Karpas-422 (cell line): Measurements from ENCODE around the gene ASPHD1. TPM values are rescaled to one million over a fixed set of nuclear protein-coding genes. Genes with fewer than 3 reads are reported as not detected.

Source experiments
- DNase-seq: peaks from one replicate; pipeline ENCODE4 v3.0.0-alpha.2; 2015
- H2AFZ ChIP-seq: fragments of 200-600 bp; sonication (generic); 2 replicates; pipeline ENCODE4 v1.6.1; 2014; ENCODE audit warnings: antibody characterized with exemption, low read length, mixed read lengths
- H3K27ac ChIP-seq: fragments of 200-600 bp; sonication (generic); 2 replicates; pipeline ENCODE4 v1.5.1; 2014; ENCODE audit warnings: mild to moderate bottlenecking, low read length, moderate library complexity
- H3K27me3 ChIP-seq: fragments of 200-600 bp; sonication (generic); 2 replicates; pipeline ENCODE4 v1.6.1; 2014; ENCODE audit warnings: low read length, mixed read lengths
- H3K36me3 ChIP-seq: fragments of 200-600 bp; sonication (generic); 2 replicates; pipeline ENCODE4 v1.6.1; 2014; ENCODE audit warnings: low read length, mixed read lengths; ENCODE audit not compliant: insufficient read depth
- H3K4me1 ChIP-seq: fragments of 200-600 bp; sonication (generic); 2 replicates; pipeline ENCODE4 v1.6.1; 2014; ENCODE audit warnings: mild to moderate bottlenecking, low read length, mixed read lengths
- H3K4me2 ChIP-seq: fragments of 200-600 bp; sonication (generic); 2 replicates; pipeline ENCODE4 v1.6.1; 2014; ENCODE audit warnings: low read length, low read depth, mild to moderate bottlenecking; ENCODE audit not compliant: poor library complexity, severe bottlenecking
- H3K4me3 ChIP-seq: fragments of 200-600 bp; sonication (generic); 2 replicates; pipeline ENCODE4 v1.5.1; 2014; ENCODE audit warnings: mild to moderate bottlenecking, antibody characterized with exemption, low read length, mixed read lengths
- H3K79me2 ChIP-seq: fragments of 200-600 bp; sonication (generic); 2 replicates; pipeline ENCODE4 v1.6.1; 2014; ENCODE audit warnings: mild to moderate bottlenecking, low read length, mixed read lengths
- H3K9ac ChIP-seq: fragments of 200-600 bp; sonication (generic); 2 replicates; pipeline ENCODE4 v1.6.0; 2014; ENCODE audit warnings: low read length
- H3K9me2 ChIP-seq: fragments of 200-600 bp; sonication (generic), shearing (Covaris generic); replicated peaks from 2 replicates; pipeline ENCODE4 v1.6.0; 2014; ENCODE audit warnings: mild to moderate bottlenecking, low read length, moderate library complexity; ENCODE audit not compliant: insufficient read depth
- H3K9me3 ChIP-seq: fragments of 300-700, 200-600 bp; sonication (generic); 2 replicates; pipeline ENCODE4 v1.6.1; 2014; ENCODE audit warnings: low read length, mixed read lengths
- H4K20me1 ChIP-seq: fragments of 200-600 bp; sonication (generic); 2 replicates; pipeline ENCODE4 v1.6.1; 2014; ENCODE audit warnings: mild to moderate bottlenecking, antibody characterized with exemption, low read length, low read depth; ENCODE audit not compliant: insufficient read depth
- total RNA-seq: library from RNA; depleted of rRNA; stranded (reverse); fragments of >200 nt; shearing (Covaris generic); gene quantifications from 2 replicates; pipeline ENCODE4 v1.2.3, GENCODE V29; 2014; ENCODE audit warnings: low replicate concordance

Gene ASPHD1
- total RNA-seq, 1 experiment from 2014 or later: 0.19 TPM

GRCh38 chr16:29899516-29900101, 679 bp upstream of the ASPHD1 start, which contains the start of gene SEZ6L2:
TSS of gene SEZ6L2 (minus strand) at chr16:29899550. CDS start at chr16:29899019, 531 bp downstream.
- H3K9me3 ChIP-seq: no peaks in the 10 kb centered on the region
- H4K20me1 ChIP-seq: no peaks in the 10 kb centered on the region
- H3K4me3 ChIP-seq: peak within 1 kb of the TSS; percentile 69
- H2AFZ ChIP-seq: peak within 1 kb of the TSS; percentile 96
- H3K27me3 ChIP-seq: no peaks in the 10 kb centered on the region
- H3K79me2 ChIP-seq: no peaks in the 10 kb centered on the region
- H3K4me2 ChIP-seq: peak within 1 kb of the TSS; percentile 93
- no peaks in the 10 kb centered on the region for H3K36me3 ChIP-seq
- H3K9me2 ChIP-seq: no peaks in the 10 kb centered on the region
- peak within 1 kb of the TSS; percentile 64 for H3K9ac ChIP-seq
- peaks cover 15% of the 10 kb centered on the region for H3K4me1 ChIP-seq
- peak; percentile 75 for DNase-seq
- no peak within 1 kb of the TSS for H3K27ac ChIP-seq

- no peaks in the 10 kb centered on the region for H3K27me3 ChIP-seq
- no peaks in the 10 kb centered on the region for H4K20me1 ChIP-seq
- H3K79me2 ChIP-seq: no peaks in the 10 kb centered on the region
- no peaks in the 10 kb centered on the region for H3K9me2 ChIP-seq
- H3K4me3 ChIP-seq: peak overlapping the region; percentile 69
- H2AFZ ChIP-seq: peak overlapping the region; percentile 96
- no peaks in the 10 kb centered on the region for H3K36me3 ChIP-seq
- H3K9me3 ChIP-seq: no peaks in the 10 kb centered on the region
- H3K4me2 ChIP-seq: peak overlapping the region; percentile 93
- peak overlapping the region; percentile 64 for H3K9ac ChIP-seq
- H3K27ac ChIP-seq: no peak overlapping the region
- H3K4me1 ChIP-seq: peaks cover 15% of the 10 kb centered on the region
- DNase-seq: peak; percentile 40
Measured at GRCh38 chr16:29900888-29901606, 759 bp downstream of the ASPHD1 start.

GRCh38 chr16:29901607-29901945, 1.3 kb downstream of the ASPHD1 start:
- no peak for DNase-seq
- Histone ChIP-seq H3K79me2 (no peaks in the 10 kb centered on the region), H3K36me3 (no peaks in the 10 kb centered on the region), H3K9me2 (no peaks in the 10 kb centered on the region), H2AFZ (no peak overlapping the region), H3K9me3 (no peaks in the 10 kb centered on the region), H3K27me3 (no peaks in the 10 kb centered on the region), H4K20me1 (no peaks in the 10 kb centered on the region), H3K4me3 (no peak overlapping the region), H3K9ac (no peak overlapping the region), H3K4me2 (no peak overlapping the region), H3K27ac (no peak overlapping the region), H3K4me1 (peaks cover 15% of the 10 kb centered on the region)

GRCh38 chr16:29903590-29903989, 3.3 kb downstream of the ASPHD1 start:
- H3K79me2 ChIP-seq: no peaks in the 10 kb centered on the region
- H3K9me3 ChIP-seq: no peaks in the 10 kb centered on the region
- peaks cover 15% of the 10 kb centered on the region for H3K4me1 ChIP-seq
- no peak overlapping the region for H3K27ac ChIP-seq
- no peaks in the 10 kb centered on the region for H3K9me2 ChIP-seq
- H3K4me2 ChIP-seq: no peak overlapping the region
- no peak overlapping the region for H2AFZ ChIP-seq
- H3K9ac ChIP-seq: no peak overlapping the region
- no peaks in the 10 kb centered on the region for H3K27me3 ChIP-seq
- H4K20me1 ChIP-seq: no peaks in the 10 kb centered on the region
- DNase-seq: no peak
- no peaks in the 10 kb centered on the region for H3K36me3 ChIP-seq
- H3K4me3 ChIP-seq: no peak overlapping the region

- no peak overlapping the region for H2AFZ ChIP-seq
- no peaks in the 10 kb centered on the region for H3K9me2 ChIP-seq
- H3K36me3 ChIP-seq: no peaks in the 10 kb centered on the region
- H3K4me2 ChIP-seq: no peak overlapping the region
- no peak overlapping the region for H3K4me3 ChIP-seq
- no peaks in the 10 kb centered on the region for H4K20me1 ChIP-seq
- no peaks in the 10 kb centered on the region for H3K27me3 ChIP-seq
- H3K79me2 ChIP-seq: no peaks in the 10 kb centered on the region
- DNase-seq: no peak
- H3K4me1 ChIP-seq: peaks cover 8% of the 10 kb centered on the region
- no peaks in the 10 kb centered on the region for H3K9me3 ChIP-seq
- no peak overlapping the region for H3K27ac ChIP-seq
- no peak overlapping the region for H3K9ac ChIP-seq
Measured at GRCh38 chr16:29904947-29905346, 4.7 kb downstream of the ASPHD1 start.

GRCh38 chr16:29905668-29906067, 5.4 kb downstream of the ASPHD1 start:
- H3K9ac ChIP-seq: no peak overlapping the region
- H3K36me3 ChIP-seq: no peaks in the 10 kb centered on the region
- H3K27me3 ChIP-seq: no peaks in the 10 kb centered on the region
- H4K20me1 ChIP-seq: no peaks in the 10 kb centered on the region
- no peak overlapping the region for H3K4me2 ChIP-seq
- H3K27ac ChIP-seq: no peak overlapping the region
- H3K4me3 ChIP-seq: no peak overlapping the region
- H2AFZ ChIP-seq: no peak overlapping the region
- no peaks in the 10 kb centered on the region for H3K9me2 ChIP-seq
- no peaks in the 10 kb centered on the region for H3K79me2 ChIP-seq
- peaks cover 3% of the 10 kb centered on the region for H3K4me1 ChIP-seq
- H3K9me3 ChIP-seq: no peaks in the 10 kb centered on the region
- no peak for DNase-seq

- no peak for DNase-seq
- H3K27me3 ChIP-seq: no peaks in the 10 kb centered on the region
- H3K9ac ChIP-seq: no peak overlapping the region
- H3K9me3 ChIP-seq: no peaks in the 10 kb centered on the region
- H3K4me1 ChIP-seq: no peaks in the 10 kb centered on the region
- no peak overlapping the region for H3K27ac ChIP-seq
- H4K20me1 ChIP-seq: no peaks in the 10 kb centered on the region
- H3K79me2 ChIP-seq: no peaks in the 10 kb centered on the region
- no peak overlapping the region for H3K4me2 ChIP-seq
- no peak overlapping the region for H3K4me3 ChIP-seq
- no peak overlapping the region for H2AFZ ChIP-seq
- H3K9me2 ChIP-seq: no peaks in the 10 kb centered on the region
- H3K36me3 ChIP-seq: no peaks in the 10 kb centered on the region
Measured at GRCh38 chr16:29906520-29907244, 6.4 kb downstream of the ASPHD1 start.

- H3K4me3 ChIP-seq: no peak overlapping the region
- no peak overlapping the region for H3K4me2 ChIP-seq
- H3K9me3 ChIP-seq: no peaks in the 10 kb centered on the region
- H3K9ac ChIP-seq: no peak overlapping the region
- no peak for DNase-seq
- no peaks in the 10 kb centered on the region for H3K79me2 ChIP-seq
- no peaks in the 10 kb centered on the region for H3K27me3 ChIP-seq
- H3K27ac ChIP-seq: no peak overlapping the region
- H2AFZ ChIP-seq: no peak overlapping the region
- H3K4me1 ChIP-seq: no peaks in the 10 kb centered on the region
- no peaks in the 10 kb centered on the region for H3K36me3 ChIP-seq
- H4K20me1 ChIP-seq: no peaks in the 10 kb centered on the region
- H3K9me2 ChIP-seq: no peaks in the 10 kb centered on the region
Measured at GRCh38 chr16:29907973-29908372, 7.7 kb downstream of the ASPHD1 start.
